Hematopoietic multipotent progenitor cell treated with erythropoietin and hydrocortisone succinate and interleukin-3 and kit ligand, for 15 days (in vitro differentiated cells): ENCODE results near the gene EPC2.

Experiments
- DNase-seq: peaks from one replicate; pipeline ENCODE4 v3.0.0-alpha.2; 2015; ENCODE audit warnings: low spot score

EPC2 gene

GRCh38 chr2:148810081-148810480 lies 165.5 kb downstream of the EPC2 start:
- no peak for DNase-seq

- no peak for DNase-seq
Measured at GRCh38 chr2:148812306-148812705, 167.8 kb downstream of the EPC2 start.

GRCh38 chr2:148813603-148814065 lies 169.1 kb downstream of the EPC2 start:
- DNase-seq: no peak

GRCh38 chr2:148814143-148814859 lies 169.8 kb downstream of the EPC2 start:
- DNase-seq: no peak

GRCh38 chr2:148814860-148815419 lies 170.4 kb downstream of the EPC2 start:
- DNase-seq: no peak

GRCh38 chr2:148816176-148816575 lies 171.6 kb downstream of the EPC2 start:
- no peak for DNase-seq

GRCh38 chr2:148817210-148817708 lies 172.7 kb downstream of the EPC2 start:
- no peak for DNase-seq

GRCh38 chr2:148819019-148819585 lies 174.6 kb downstream of the EPC2 start:
- no peak for DNase-seq

- DNase-seq: no peak
Measured at GRCh38 chr2:148824190-148824589, 179.6 kb downstream of the EPC2 start.

- DNase-seq: no peak
Measured at GRCh38 chr2:148826791-148827190, 182.2 kb downstream of the EPC2 start.

- no peak for DNase-seq
Measured at GRCh38 chr2:148828941-148829340, 184.4 kb downstream of the EPC2 start.

GRCh38 chr2:148829618-148830017 lies 185.1 kb downstream of the EPC2 start:
- DNase-seq: no peak

GRCh38 chr2:148832637-148833036 lies 188.1 kb downstream of the EPC2 start:
- DNase-seq: no peak
